AG09309 (cell line): Measurements from ENCODE around the gene TRPM1.

ENCODE experiments used
- DNase-seq: peaks from one replicate; pipeline ENCODE4 v3.0.0-alpha.2; 2010; ENCODE audit warnings: low read depth
- H3K4me3 ChIP-seq: 2 replicates; pipeline ENCODE4 v1.5.1; 2011; ENCODE audit warnings: mild to moderate bottlenecking, low read depth, low read length, moderate library complexity; ENCODE audit not compliant: control insufficient read depth
- TF ChIP-seq, protein P1 (sequence below): IDR thresholded peaks from 2 replicates; pipeline ENCODE4 v1.5.1; 2011; ENCODE audit warnings: mild to moderate bottlenecking, low read depth, low read length, inconsistent platforms; ENCODE audit not compliant: insufficient read depth, control insufficient read depth; ENCODE audit errors: missing control alignments

Gene TRPM1

DNA sequence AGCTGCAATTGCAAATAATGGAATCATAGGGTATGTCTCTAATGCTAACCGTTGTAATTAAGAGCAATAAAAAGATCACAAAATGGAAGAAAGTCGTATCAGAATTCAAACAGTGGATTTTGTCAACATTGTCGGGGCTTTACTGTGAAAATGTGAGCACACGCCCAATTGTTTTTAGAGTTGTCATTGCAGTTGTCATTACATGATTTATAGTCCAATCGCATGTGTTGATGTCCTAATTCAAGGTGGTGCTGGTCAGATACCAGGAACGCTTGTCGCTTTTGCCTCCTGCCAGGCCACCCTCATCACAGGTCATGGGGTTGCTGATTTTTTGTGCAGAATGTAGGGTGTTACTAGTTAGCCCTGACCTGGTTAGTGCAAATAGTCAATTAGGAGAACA, 16.2 kb downstream of the TRPM1 start:
- TF ChIP-seq, protein P1, sequence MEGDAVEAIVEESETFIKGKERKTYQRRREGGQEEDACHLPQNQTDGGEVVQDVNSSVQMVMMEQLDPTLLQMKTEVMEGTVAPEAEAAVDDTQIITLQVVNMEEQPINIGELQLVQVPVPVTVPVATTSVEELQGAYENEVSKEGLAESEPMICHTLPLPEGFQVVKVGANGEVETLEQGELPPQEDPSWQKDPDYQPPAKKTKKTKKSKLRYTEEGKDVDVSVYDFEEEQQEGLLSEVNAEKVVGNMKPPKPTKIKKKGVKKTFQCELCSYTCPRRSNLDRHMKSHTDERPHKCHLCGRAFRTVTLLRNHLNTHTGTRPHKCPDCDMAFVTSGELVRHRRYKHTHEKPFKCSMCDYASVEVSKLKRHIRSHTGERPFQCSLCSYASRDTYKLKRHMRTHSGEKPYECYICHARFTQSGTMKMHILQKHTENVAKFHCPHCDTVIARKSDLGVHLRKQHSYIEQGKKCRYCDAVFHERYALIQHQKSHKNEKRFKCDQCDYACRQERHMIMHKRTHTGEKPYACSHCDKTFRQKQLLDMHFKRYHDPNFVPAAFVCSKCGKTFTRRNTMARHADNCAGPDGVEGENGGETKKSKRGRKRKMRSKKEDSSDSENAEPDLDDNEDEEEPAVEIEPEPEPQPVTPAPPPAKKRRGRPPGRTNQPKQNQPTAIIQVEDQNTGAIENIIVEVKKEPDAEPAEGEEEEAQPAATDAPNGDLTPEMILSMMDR = no peak

DNA sequence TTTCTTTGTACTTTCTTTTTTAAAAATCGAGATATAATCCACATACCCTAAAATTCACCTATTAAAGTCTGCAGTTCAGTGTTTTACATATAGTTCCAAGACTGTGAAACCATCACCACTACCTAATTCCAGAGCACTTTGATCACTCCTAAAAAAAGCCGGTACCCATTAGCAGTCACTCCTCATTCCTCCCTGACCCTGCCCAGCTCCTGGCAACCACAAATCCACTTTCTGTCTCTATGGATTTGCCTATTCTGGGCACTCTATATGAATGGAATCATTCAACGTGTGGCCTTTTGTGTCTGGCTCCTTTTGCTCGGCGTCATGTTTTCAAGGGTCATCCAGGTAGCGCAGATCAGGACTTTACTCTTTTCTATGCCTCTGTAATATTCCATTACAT, 17.3 kb downstream of the TRPM1 start:
- DNase-seq = no peak
- TF ChIP-seq, protein P1 = no peak
- H3K4me3 ChIP-seq = no peak overlapping the region

More for the DNA sequence above, 16.2 kb downstream of the TRPM1 start:
- DNase-seq = no peak
- no peak overlapping the region for H3K4me3 ChIP-seq

DNA sequence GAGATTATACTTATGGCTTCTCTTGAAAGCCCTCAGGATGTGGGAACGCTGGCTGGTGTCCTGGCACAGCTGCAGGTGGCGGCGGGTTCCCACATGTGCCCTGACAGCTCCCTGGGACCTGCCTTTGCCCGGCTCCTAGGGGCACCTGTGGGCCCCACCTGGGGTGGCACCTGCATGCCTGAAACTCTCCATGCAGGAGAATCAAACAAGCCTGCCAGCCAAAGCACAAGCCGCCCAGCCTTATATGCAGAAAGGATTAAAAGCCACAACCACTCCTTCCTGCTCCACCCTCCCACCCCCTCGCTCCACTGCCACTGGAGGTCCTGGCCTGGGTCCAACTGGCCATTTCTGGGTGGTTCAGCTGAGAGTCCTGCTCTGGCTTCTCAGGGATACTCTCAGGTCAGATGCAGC, 18.1 kb downstream of the TRPM1 start:
- TF ChIP-seq, protein P1 = no peak
- no peak overlapping the region for H3K4me3 ChIP-seq
- DNase-seq = no peak

DNA sequence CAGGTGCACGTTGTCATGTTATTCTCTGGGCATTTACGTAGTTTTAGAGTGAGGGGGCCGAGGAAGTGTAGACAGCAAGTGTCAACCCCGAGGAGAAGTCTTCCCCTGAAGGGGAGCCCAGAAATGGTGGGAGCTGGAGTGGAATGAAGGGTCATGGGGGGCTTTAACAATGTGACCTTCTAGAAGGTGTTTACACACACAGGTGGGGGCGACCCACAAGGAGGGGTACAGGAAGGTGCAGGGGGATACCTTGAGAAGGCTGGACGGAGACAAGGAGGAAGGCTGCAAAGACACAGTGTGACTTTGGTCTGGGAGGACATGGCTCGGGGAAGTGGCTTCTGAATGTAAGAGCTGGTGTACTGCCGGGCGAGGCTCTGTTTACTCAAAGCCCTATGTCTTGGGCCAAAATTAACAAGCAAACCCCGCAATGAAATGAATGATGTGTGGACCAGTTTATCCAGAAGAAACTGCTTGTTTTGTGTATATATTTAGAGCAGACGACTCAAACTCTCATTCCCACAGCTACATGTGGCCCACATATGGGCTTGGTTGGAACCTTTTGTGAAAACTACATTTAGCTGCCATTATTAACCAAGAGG, 18.7 kb downstream of the TRPM1 start:
- TF ChIP-seq, protein P1 = no peak
- DNase-seq = no peak
- no peak overlapping the region for H3K4me3 ChIP-seq

DNA sequence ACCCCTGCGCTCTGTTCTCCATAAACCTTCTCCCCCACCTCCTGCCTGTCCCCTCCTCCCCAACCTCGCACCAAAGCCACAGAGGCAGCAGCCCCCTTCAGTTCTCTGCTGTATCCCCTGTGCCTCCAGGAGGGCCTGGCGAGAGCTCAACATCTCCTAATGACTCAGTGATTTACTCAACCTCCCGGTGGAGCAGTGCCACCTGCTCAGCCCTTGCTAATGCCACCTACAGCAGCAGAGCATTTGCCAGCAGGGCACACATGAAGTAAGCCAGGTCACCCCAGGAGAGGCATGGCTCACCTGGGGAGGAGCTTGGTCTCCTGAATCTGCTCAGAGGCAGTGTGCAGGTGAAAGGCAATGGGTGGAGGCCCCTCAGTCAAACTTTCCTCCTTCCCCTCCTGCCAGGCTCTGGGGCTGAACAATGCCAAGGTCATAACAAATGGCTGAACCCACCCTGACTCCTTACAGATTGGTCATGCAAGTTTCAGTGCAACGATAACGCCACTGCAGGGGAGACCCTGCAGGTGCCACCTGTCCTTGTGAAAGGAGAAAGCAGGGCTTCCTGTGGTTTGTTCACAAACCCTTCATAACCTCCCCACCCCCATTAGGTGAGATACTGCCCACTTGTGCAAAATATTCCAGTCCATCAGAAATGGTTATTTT, 19.8 kb downstream of the TRPM1 start:
- DNase-seq = no peak
- TF ChIP-seq, protein P1 = no peak
- H3K4me3 ChIP-seq = no peak overlapping the region

DNA sequence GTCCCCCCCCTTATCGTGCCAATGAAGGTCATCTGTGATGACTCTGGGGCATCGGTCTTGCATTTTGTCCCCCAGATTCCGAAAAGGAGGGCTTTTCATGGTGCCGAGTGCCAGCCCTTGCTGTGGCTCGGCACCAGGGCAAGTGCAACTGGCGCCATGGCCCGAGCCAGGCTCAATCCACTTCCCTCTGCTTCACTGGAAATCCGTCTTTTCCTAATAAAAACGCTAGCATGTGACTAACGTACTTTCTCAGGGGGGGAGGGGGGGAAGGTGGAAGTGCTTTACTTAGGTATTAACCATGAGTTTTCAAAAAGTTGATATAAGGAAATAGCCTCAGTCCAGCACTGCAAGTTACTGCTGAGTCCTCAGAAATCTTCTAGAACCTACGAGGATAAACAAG, 20.5 kb downstream of the TRPM1 start:
- no peak overlapping the region for H3K4me3 ChIP-seq
- no peak for DNase-seq
- TF ChIP-seq, protein P1 = no peak

DNA sequence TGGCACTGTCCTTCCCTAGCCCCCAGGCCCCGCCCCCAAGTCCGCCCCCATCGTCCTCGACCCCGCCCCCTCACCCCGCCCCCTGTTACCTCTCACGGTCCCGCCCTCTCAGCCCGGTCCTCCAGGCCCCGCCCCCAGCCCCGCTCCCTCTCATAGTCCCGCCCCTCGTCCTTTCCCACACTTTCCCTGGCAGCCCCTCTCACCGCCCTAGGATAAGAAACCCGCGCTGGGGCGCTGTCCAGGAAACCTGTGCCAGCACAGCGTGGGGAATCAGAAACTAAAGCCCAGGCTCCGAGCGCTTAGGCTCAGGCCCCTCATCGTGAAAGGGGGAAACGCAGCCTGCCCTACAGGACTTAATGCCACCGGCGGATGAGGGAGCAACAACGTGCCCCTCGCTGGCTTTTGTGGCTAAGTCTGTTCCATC, 20.9 kb downstream of the TRPM1 start:
- H3K4me3 ChIP-seq = no peak overlapping the region
- no peak for DNase-seq
- TF ChIP-seq, protein P1 = no peak
